Measurements from ENCODE around the gene NEMP2.
A peak's percentile ranks its signal among the peaks of the same experiment; 100 is the strongest.

DNA sequence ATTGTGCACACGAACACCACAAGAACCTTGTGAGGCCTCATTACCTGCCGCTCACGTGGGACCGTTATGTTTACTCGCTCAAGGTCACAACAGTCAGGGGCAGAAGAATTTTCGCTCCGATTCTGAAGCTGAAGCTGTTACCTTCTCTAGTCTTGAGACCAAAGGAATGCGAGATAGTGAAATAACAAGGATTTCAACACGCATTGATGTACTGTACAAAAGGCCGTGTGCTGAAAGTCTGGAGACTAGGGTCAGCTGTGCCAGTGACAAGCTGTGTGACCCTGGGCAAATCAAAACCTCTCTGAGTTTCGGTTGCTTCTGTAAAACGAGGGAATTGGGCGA is 583 bp downstream of the NEMP2 start:
- TF ChIP-seq, protein P1, sequence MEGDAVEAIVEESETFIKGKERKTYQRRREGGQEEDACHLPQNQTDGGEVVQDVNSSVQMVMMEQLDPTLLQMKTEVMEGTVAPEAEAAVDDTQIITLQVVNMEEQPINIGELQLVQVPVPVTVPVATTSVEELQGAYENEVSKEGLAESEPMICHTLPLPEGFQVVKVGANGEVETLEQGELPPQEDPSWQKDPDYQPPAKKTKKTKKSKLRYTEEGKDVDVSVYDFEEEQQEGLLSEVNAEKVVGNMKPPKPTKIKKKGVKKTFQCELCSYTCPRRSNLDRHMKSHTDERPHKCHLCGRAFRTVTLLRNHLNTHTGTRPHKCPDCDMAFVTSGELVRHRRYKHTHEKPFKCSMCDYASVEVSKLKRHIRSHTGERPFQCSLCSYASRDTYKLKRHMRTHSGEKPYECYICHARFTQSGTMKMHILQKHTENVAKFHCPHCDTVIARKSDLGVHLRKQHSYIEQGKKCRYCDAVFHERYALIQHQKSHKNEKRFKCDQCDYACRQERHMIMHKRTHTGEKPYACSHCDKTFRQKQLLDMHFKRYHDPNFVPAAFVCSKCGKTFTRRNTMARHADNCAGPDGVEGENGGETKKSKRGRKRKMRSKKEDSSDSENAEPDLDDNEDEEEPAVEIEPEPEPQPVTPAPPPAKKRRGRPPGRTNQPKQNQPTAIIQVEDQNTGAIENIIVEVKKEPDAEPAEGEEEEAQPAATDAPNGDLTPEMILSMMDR (IDR thresholded peaks at IDR 0.05; ENCODE audit: insufficient read depth, low read length): no peak
- TF ChIP-seq POLR2AphosphoS5 (IDR thresholded peaks at IDR 0.05; ENCODE audit: low read depth) (peak; percentile 25; the same call in 1 of the 2 replicates), SPI1 (IDR thresholded peaks at IDR 0.05; ENCODE audit: borderline replicate concordance, low read depth) (no peak), GABPA (IDR thresholded peaks at IDR 0.05; ENCODE audit: low read depth) (no peak)
- TF ChIP-seq, protein P2, sequence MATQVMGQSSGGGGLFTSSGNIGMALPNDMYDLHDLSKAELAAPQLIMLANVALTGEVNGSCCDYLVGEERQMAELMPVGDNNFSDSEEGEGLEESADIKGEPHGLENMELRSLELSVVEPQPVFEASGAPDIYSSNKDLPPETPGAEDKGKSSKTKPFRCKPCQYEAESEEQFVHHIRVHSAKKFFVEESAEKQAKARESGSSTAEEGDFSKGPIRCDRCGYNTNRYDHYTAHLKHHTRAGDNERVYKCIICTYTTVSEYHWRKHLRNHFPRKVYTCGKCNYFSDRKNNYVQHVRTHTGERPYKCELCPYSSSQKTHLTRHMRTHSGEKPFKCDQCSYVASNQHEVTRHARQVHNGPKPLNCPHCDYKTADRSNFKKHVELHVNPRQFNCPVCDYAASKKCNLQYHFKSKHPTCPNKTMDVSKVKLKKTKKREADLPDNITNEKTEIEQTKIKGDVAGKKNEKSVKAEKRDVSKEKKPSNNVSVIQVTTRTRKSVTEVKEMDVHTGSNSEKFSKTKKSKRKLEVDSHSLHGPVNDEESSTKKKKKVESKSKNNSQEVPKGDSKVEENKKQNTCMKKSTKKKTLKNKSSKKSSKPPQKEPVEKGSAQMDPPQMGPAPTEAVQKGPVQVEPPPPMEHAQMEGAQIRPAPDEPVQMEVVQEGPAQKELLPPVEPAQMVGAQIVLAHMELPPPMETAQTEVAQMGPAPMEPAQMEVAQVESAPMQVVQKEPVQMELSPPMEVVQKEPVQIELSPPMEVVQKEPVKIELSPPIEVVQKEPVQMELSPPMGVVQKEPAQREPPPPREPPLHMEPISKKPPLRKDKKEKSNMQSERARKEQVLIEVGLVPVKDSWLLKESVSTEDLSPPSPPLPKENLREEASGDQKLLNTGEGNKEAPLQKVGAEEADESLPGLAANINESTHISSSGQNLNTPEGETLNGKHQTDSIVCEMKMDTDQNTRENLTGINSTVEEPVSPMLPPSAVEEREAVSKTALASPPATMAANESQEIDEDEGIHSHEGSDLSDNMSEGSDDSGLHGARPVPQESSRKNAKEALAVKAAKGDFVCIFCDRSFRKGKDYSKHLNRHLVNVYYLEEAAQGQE (IDR thresholded peaks at IDR 0.05; ENCODE audit: insufficient replicate concordance, low read depth): no peak

Measured in HL-60 (cell line).